ENCODE measurements around the gene RNASE4.

RNASE4 gene

GRCh38 chr14:20668969-20669368 is 15.4 kb upstream of the RNASE4 start:
- Histone ChIP-seq H3K36me3 (ENCODE audit: control insufficient read depth, insufficient read depth, low read length) (no peaks in the 10 kb centered on the region), H3K4me3 (replicated peaks; ENCODE audit: low read depth, low read length) (no peak overlapping the region), H3K27me3 (replicated peaks; ENCODE audit: control insufficient read depth, insufficient read depth, low read length) (no peaks in the 10 kb centered on the region)
- no peak for DNase-seq (ENCODE audit: extremely low read depth, insufficient read length)
- no peak for TF ChIP-seq CTCF (IDR thresholded peaks at IDR 0.05; ENCODE audit: insufficient read depth, low read length, poor library complexity, severe bottlenecking)

GRCh38 chr14:20671597-20672283 is 12.6 kb upstream of the RNASE4 start:
- Histone ChIP-seq H3K27me3 (replicated peaks; ENCODE audit: control insufficient read depth, insufficient read depth, low read length) (no peaks in the 10 kb centered on the region), H3K36me3 (ENCODE audit: control insufficient read depth, insufficient read depth, low read length) (no peaks in the 10 kb centered on the region), H3K4me3 (replicated peaks; ENCODE audit: low read depth, low read length) (no peak overlapping the region)
- no peak for TF ChIP-seq CTCF (IDR thresholded peaks at IDR 0.05; ENCODE audit: insufficient read depth, low read length, poor library complexity, severe bottlenecking)
- DNase-seq (ENCODE audit: extremely low read depth, insufficient read length): peak; percentile 41

- peak; percentile 45 for DNase-seq (ENCODE audit: extremely low read depth, insufficient read length)
- Histone ChIP-seq H3K27me3 (replicated peaks; ENCODE audit: control insufficient read depth, insufficient read depth, low read length) (no peaks in the 10 kb centered on the region), H3K36me3 (ENCODE audit: control insufficient read depth, insufficient read depth, low read length) (no peaks in the 10 kb centered on the region), H3K4me3 (replicated peaks; ENCODE audit: low read depth, low read length) (no peak overlapping the region)
- TF ChIP-seq CTCF (IDR thresholded peaks at IDR 0.05; ENCODE audit: insufficient read depth, low read length, poor library complexity, severe bottlenecking): no peak
These were observed 8.7 kb upstream of the RNASE4 start for GRCh38 chr14:20675669-20676068.

DNA sequence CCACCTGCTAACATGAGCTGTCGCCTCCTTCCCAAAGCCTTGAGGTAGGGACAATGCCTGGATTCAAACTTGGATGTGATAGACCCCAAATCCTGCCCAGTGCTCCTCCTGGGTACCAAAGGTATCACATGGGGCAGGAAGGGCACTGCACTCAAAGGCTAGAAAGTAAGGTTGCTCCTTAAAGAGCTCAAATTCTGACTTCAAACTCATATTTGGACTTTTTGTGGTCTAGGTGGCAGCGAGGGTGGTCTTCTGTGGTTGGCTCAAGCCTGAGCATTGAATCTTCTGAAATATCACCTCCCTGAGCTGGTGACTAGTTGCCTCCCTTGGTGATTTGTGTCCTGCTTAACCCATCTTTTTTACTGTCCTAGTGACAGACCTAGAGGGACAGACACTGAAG is 8.3 kb upstream of the RNASE4 start:
- Histone ChIP-seq H3K36me3 (ENCODE audit: control insufficient read depth, insufficient read depth, low read length) (no peaks in the 10 kb centered on the region), H3K27me3 (replicated peaks; ENCODE audit: control insufficient read depth, insufficient read depth, low read length) (no peaks in the 10 kb centered on the region), H3K4me3 (replicated peaks; ENCODE audit: low read depth, low read length) (no peak overlapping the region)
- no peak for TF ChIP-seq CTCF (IDR thresholded peaks at IDR 0.05; ENCODE audit: insufficient read depth, low read length, poor library complexity, severe bottlenecking)
- no peak for DNase-seq (ENCODE audit: extremely low read depth, insufficient read length)

GRCh38 chr14:20679907-20680306 is 4.5 kb upstream of the RNASE4 start:
- no peak for TF ChIP-seq CTCF (IDR thresholded peaks at IDR 0.05; ENCODE audit: insufficient read depth, low read length, poor library complexity, severe bottlenecking)
- no peaks in the 10 kb centered on the region for H3K36me3 ChIP-seq (ENCODE audit: control insufficient read depth, insufficient read depth, low read length)
- H3K4me3 ChIP-seq (replicated peaks; ENCODE audit: low read depth, low read length): no peak overlapping the region; the same call in 1 of the 2 replicates
- DNase-seq (ENCODE audit: extremely low read depth, insufficient read length): no peak
- H3K27me3 ChIP-seq (replicated peaks; ENCODE audit: control insufficient read depth, insufficient read depth, low read length): no peaks in the 10 kb centered on the region

DNA sequence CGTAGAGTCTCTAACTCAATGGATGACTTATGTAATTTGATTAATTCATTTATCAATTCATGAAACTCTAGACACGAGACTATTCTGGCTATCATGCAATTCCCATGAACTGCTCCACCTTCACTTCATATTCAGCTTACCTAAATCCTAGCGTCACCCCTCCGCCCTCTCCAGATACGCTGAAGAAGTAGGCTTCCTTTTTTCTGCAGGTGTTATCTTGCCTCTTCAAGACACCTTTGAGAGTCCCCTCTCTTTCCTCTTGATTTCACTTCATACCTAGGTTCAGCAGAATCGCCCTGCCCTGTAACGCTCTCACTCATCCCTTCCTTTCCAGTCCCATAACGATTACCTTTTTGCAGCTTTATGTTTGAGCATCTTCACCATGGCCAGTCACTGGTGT is 4.0 kb upstream of the RNASE4 start:
- no peak for TF ChIP-seq CTCF (IDR thresholded peaks at IDR 0.05; ENCODE audit: insufficient read depth, low read length, poor library complexity, severe bottlenecking)
- no peaks in the 10 kb centered on the region for H3K36me3 ChIP-seq (ENCODE audit: control insufficient read depth, insufficient read depth, low read length)
- no peaks in the 10 kb centered on the region for H3K27me3 ChIP-seq (replicated peaks; ENCODE audit: control insufficient read depth, insufficient read depth, low read length)
- H3K4me3 ChIP-seq (replicated peaks; ENCODE audit: low read depth, low read length): peak overlapping the region; percentile 38
- DNase-seq (ENCODE audit: extremely low read depth, insufficient read length): no peak
